ENCODE measurements around the gene KRT31. TPM values are rescaled to one million over a fixed set of nuclear protein-coding genes. Genes with fewer than 3 reads are reported as not detected.
"Not testable (repeated sequence)": the region's sequence is repeated elsewhere in the genome, so short reads cannot be mapped to it uniquely, and the experiment has no call there.

Gene KRT31
- total RNA-seq, 1 donor from 2014 or later, result not detected

DNA sequence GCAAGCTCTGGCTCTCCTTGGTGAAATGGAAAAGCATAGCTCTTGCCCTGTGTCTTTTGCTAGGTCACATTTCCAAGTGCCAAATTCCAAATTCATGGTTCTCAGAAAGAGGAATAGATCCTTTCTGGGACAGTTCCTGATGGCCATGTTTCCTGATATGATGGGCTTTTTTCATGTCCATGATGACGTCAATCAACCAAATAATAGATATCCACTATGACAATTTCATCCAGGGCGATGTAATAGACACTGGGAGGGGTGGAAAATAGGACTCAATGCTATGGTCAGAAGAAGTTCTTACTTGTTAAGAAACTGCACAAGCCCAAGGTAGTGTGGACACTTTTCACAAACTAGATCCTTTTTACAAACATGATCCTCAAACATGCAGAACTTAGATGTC is 46.2 kb downstream of the KRT31 start:
- no peaks in the 10 kb centered on the region for H4K20me1 ChIP-seq (ENCODE audit: low read depth)
- H3K9ac ChIP-seq, result no peak overlapping the region
- no peaks in the 10 kb centered on the region for H3K27me3 ChIP-seq
- no peaks in the 10 kb centered on the region for H3K36me3 Mint-ChIP-seq
- no peak for DNase-seq (ENCODE audit: low spot score)
- peaks cover 2% of the 10 kb centered on the region for H3K9me3 ChIP-seq (ENCODE audit: low read depth)
- H3K4me1 Mint-ChIP-seq, result no peaks in the 10 kb centered on the region
- TF ChIP-seq, protein P1, sequence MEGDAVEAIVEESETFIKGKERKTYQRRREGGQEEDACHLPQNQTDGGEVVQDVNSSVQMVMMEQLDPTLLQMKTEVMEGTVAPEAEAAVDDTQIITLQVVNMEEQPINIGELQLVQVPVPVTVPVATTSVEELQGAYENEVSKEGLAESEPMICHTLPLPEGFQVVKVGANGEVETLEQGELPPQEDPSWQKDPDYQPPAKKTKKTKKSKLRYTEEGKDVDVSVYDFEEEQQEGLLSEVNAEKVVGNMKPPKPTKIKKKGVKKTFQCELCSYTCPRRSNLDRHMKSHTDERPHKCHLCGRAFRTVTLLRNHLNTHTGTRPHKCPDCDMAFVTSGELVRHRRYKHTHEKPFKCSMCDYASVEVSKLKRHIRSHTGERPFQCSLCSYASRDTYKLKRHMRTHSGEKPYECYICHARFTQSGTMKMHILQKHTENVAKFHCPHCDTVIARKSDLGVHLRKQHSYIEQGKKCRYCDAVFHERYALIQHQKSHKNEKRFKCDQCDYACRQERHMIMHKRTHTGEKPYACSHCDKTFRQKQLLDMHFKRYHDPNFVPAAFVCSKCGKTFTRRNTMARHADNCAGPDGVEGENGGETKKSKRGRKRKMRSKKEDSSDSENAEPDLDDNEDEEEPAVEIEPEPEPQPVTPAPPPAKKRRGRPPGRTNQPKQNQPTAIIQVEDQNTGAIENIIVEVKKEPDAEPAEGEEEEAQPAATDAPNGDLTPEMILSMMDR (IDR thresholded peaks at IDR 0.05), result no peak
- TF ChIP-seq EZH2phosphoT487 (IDR thresholded peaks at IDR 0.05) (no peak), EZH2 (IDR thresholded peaks at IDR 0.05) (no peak)
- H3K9me3 Mint-ChIP-seq, result no peaks in the 10 kb centered on the region
- H2AFZ ChIP-seq (replicated peaks), result no peak overlapping the region
- no peak overlapping the region for H3K4me3 ChIP-seq
- H3K27ac ChIP-seq, result no peak overlapping the region
- H3K27ac Mint-ChIP-seq, result no peak overlapping the region
- no peaks in the 10 kb centered on the region for H3F3A ChIP-seq (ENCODE audit: low read depth)
- H3K27me3 Mint-ChIP-seq (ENCODE audit: insufficient read depth, low read depth), result peaks cover 5% of the 10 kb centered on the region
- H3K4me1 ChIP-seq, result no peaks in the 10 kb centered on the region
- no peaks in the 10 kb centered on the region for H3K79me2 ChIP-seq (ENCODE audit: low read depth)
- H3K4me3 Mint-ChIP-seq, result no peak overlapping the region
- no peak overlapping the region for H3K4me2 ChIP-seq
- no peaks in the 10 kb centered on the region for H3K36me3 ChIP-seq

DNA sequence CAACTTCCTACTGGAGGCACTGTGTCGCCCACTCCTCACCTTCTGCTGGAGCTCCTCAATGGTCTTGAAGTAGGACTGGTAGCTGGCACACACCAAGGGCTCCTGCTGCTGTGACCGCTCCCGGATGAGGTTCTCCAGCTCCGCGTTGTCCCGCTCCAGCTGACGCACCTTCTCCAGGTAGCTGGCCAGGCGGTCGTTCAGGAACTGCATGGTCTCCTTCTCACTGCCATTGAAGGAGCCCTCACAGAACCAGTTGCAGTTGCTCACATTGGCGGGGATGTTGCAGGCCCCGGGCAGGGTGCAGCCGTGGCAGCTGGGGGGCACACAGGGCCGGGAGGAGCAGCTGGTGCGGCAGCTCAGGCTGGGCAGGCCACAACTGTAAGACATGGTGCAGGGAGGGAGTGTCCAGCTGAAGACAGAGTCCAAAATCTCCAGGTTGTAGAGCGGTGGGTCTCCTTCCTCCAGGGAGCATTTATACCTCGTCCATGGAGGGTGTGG is 47.0 kb downstream of the KRT31 start, which contains the start of gene KRT33A:
Gene KRT33A (minus strand): TSS at position 448 of the 498 bp plus-strand sequence. CDS start 61 bp downstream, at position 387.
- H3K4me1 Mint-ChIP-seq; DNase-seq (ENCODE audit: low spot score); H3K27ac Mint-ChIP-seq: not testable (repeated sequence)

DNA sequence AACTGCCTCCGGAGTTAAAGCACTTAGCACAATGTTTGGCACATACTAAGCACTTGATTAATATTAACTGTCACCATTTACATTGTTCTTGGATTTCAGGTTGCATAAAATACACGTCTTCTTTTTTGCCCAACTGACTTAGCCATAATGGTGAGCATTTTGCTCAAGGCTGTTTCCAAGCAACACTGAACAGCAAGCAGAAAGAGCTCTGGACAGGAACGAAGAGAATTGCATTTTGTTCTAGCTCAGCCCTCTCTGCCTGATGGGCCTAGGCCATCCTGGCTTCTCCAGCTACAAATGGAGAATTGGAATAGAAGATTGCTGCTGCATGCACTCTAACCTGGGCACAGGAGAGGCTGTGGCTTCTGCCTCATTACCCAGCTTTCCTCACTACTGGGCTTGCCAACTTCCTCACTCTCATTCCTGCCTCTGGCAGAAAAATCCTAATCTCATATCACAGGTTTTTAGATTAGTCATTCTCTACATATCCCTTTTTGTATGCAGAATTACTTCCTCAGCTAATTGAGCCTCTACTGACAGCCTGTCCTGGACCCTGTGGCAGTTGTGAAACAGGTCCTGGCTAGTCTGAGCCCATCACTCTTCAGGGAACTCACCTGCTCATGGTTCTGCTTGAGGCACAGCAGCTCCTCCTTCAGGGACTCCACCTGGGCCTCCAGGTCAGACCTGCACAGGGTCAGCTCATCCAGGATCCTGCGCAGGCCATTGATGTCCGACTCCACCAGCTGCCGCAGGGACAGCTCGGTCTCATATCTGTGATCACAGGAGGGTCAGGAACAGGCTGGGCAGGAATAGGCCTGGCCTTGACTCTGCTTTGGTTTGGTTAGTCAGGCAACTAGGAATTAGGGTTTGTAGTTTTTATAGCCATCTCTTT is 49.3 kb downstream of the KRT31 start:
- Mint-ChIP-seq H3K9me3 (peaks cover 2% of the 10 kb centered on the region), H3K27me3 (ENCODE audit: insufficient read depth, low read depth) (peaks cover 3% of the 10 kb centered on the region), H3K36me3 (no peaks in the 10 kb centered on the region), H3K4me1 (no peaks in the 10 kb centered on the region), H3K4me3 (no peak overlapping the region), H3K27ac (no peak overlapping the region)
- H2AFZ ChIP-seq (replicated peaks), result no peak overlapping the region
- no peak overlapping the region for H3K27ac ChIP-seq
- no peak for TF ChIP-seq EZH2phosphoT487 (IDR thresholded peaks at IDR 0.05)
- TF ChIP-seq, protein P1 (IDR thresholded peaks at IDR 0.05), result no peak
- H3K79me2 ChIP-seq (ENCODE audit: low read depth), result no peaks in the 10 kb centered on the region
- no peaks in the 10 kb centered on the region for H3K36me3 ChIP-seq
- H3K4me2 ChIP-seq, result no peak overlapping the region
- H3K9ac ChIP-seq, result no peak overlapping the region
- no peak for DNase-seq (ENCODE audit: low spot score)
- H3K9me3 ChIP-seq (ENCODE audit: low read depth), result no peaks in the 10 kb centered on the region
- no peaks in the 10 kb centered on the region for H3K4me1 ChIP-seq
- no peak overlapping the region for H3K4me3 ChIP-seq
- no peaks in the 10 kb centered on the region for H3K27me3 ChIP-seq
- H3F3A ChIP-seq (ENCODE audit: low read depth), result no peaks in the 10 kb centered on the region
- H4K20me1 ChIP-seq (ENCODE audit: low read depth), result no peaks in the 10 kb centered on the region

More for the DNA sequence above, 47.0 kb downstream of the KRT31 start, which contains the start of gene KRT33A:
- not testable (repeated sequence) for H2AFZ ChIP-seq (replicated peaks); H3K4me3 ChIP-seq; H3K27me3 Mint-ChIP-seq (ENCODE audit: insufficient read depth, low read depth); H4K20me1 ChIP-seq (ENCODE audit: low read depth); H3K4me1 ChIP-seq; H3K27ac ChIP-seq; H3K4me3 Mint-ChIP-seq; H3K79me2 ChIP-seq (ENCODE audit: low read depth); H3K36me3 Mint-ChIP-seq; H3K27me3 ChIP-seq; H3K36me3 ChIP-seq; H3F3A ChIP-seq (ENCODE audit: low read depth); H3K9me3 Mint-ChIP-seq; H3K9me3 ChIP-seq (ENCODE audit: low read depth); H3K9ac ChIP-seq; H3K4me2 ChIP-seq

DNA sequence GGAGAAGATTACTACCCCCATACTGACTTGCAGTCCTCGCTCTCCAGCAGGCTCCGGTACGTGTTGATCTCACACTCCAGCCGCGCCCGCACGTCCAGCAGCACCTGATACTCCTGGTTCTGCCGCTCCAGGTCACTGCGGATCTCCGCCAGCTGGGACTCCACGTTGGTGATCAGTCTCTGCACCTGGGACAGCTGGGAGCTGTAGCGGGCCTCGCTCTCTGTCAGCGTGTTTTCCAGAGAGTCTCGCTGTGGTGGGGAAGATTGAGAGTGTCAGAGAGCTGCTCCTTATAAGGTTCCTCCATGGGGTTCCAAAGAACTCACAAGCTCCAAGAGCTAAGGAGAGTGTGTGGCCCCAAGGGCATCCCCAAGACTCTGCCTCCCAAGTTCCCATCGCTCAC is 51.0 kb downstream of the KRT31 start:
- H3K4me3 Mint-ChIP-seq; H3K79me2 ChIP-seq (ENCODE audit: low read depth); H3K27me3 Mint-ChIP-seq (ENCODE audit: insufficient read depth, low read depth); H2AFZ ChIP-seq (replicated peaks); H3K27me3 ChIP-seq; H3K9me3 Mint-ChIP-seq; H3K36me3 ChIP-seq; H3K4me1 Mint-ChIP-seq; H3K27ac Mint-ChIP-seq; H3K9ac ChIP-seq; H4K20me1 ChIP-seq (ENCODE audit: low read depth); H3K4me2 ChIP-seq; H3F3A ChIP-seq (ENCODE audit: low read depth); H3K4me3 ChIP-seq; H3K4me1 ChIP-seq; H3K27ac ChIP-seq; DNase-seq (ENCODE audit: low spot score); H3K9me3 ChIP-seq (ENCODE audit: low read depth); H3K36me3 Mint-ChIP-seq: not testable (repeated sequence)

All from neural progenitor cell (in vitro differentiated cells).